Fibroblast of peridontal ligament (primary cell): Measurements from ENCODE around the gene LIX1L.

Experiments
- DNase-seq: peaks from one replicate; pipeline ENCODE4 v3.0.0-alpha.2; 2010; ENCODE audit errors: extremely low read depth

LIX1L gene

GRCh38 chr1:145893306-145894055 lies 64.3 kb downstream of the LIX1L start:
- no peak for DNase-seq

GRCh38 chr1:145892486-145893087 lies 65.2 kb downstream of the LIX1L start:
- DNase-seq: peak; percentile 67

GRCh38 chr1:145891587-145892485 lies 66.0 kb downstream of the LIX1L start:
- peak; percentile 96 for DNase-seq

GRCh38 chr1:145891143-145891542 lies 66.7 kb downstream of the LIX1L start:
- DNase-seq: no peak

- no peak for DNase-seq
Measured at GRCh38 chr1:145889722-145890121, 68.1 kb downstream of the LIX1L start.

GRCh38 chr1:145887631-145888030 lies 70.2 kb downstream of the LIX1L start:
- DNase-seq: no peak

GRCh38 chr1:145886816-145887215 lies 71.0 kb downstream of the LIX1L start:
- no peak for DNase-seq

- no peak for DNase-seq
Measured at GRCh38 chr1:145886390-145886789, 71.4 kb downstream of the LIX1L start.

GRCh38 chr1:145885738-145886287 lies 72.0 kb downstream of the LIX1L start, which contains the start of gene ANKRD35:
Gene ANKRD35 (minus strand): TSS chr1:145885866. CDS start chr1:145885758, 108 bp downstream.
- peak; percentile 32 for DNase-seq

GRCh38 chr1:145884675-145885074 lies 73.1 kb downstream of the LIX1L start:
- peak; percentile 57 for DNase-seq
